ENCODE data around the gene KCNMA1. TPM values are rescaled to one million over a fixed set of nuclear protein-coding genes. Genes with fewer than 3 reads are reported as not detected.

KCNMA1 gene
- polyA plus RNA-seq, 1 donor from 2014 or later = 60.8 TPM

- Histone ChIP-seq H3F3A (ENCODE audit: insufficient read depth, low read length, poor library complexity, severe bottlenecking) (no peaks in the 10 kb centered on the region), H3K9ac (ENCODE audit: low read length) (no peak overlapping the region), H4K20me1 (ENCODE audit: insufficient read depth) (no peaks in the 10 kb centered on the region), H3K27me3 (ENCODE audit: insufficient read depth, low read depth, low read length) (no peaks in the 10 kb centered on the region), H3K36me3 (ENCODE audit: insufficient read depth, low read length) (no peaks in the 10 kb centered on the region), H3K4me3 (ENCODE audit: low read length) (no peak overlapping the region), H3K4me2 (ENCODE audit: low read length) (no peak overlapping the region), H3K79me2 (replicated peaks; ENCODE audit: insufficient read depth, low read length) (no peaks in the 10 kb centered on the region), H3K27ac (ENCODE audit: low read length) (no peak overlapping the region), H2AFZ (ENCODE audit: low read depth, low read length) (no peak overlapping the region), H3K9me3 (ENCODE audit: low read length) (no peaks in the 10 kb centered on the region), H3K9me2 (ENCODE audit: insufficient read depth, low read length) (no peaks in the 10 kb centered on the region)
- no peak for TF ChIP-seq RAD21 (conservative IDR thresholded peaks at IDR 0.05)
- TF ChIP-seq EZH2 (IDR thresholded peaks at IDR 0.05; ENCODE audit: borderline replicate concordance, insufficient read depth, low read length, poor library complexity, severe bottlenecking) = no peak
- no peak for TF ChIP-seq MXI1 (conservative IDR thresholded peaks at IDR 0.05; ENCODE audit: poor library complexity, severe bottlenecking)
- TF ChIP-seq SMC3 (conservative IDR thresholded peaks at IDR 0.05; ENCODE audit: poor library complexity) = no peak
- TF ChIP-seq POLR2AphosphoS5 (IDR thresholded peaks at IDR 0.05) = no peak
Observed at GRCh38 chr10:76981251-76981650, 656.4 kb downstream of the KCNMA1 start.

- H3K27ac ChIP-seq (ENCODE audit: low read length) = peak overlapping the region; percentile 71
- peak overlapping the region; percentile 30 for H3K9ac ChIP-seq (ENCODE audit: low read length)
- H3K4me2 ChIP-seq (ENCODE audit: low read length) = peak overlapping the region; percentile 28
- H3K79me2 ChIP-seq (replicated peaks; ENCODE audit: insufficient read depth, low read length) = no peaks in the 10 kb centered on the region
- TF ChIP-seq MXI1 (conservative IDR thresholded peaks at IDR 0.05; ENCODE audit: poor library complexity, severe bottlenecking) (no peak), EZH2 (IDR thresholded peaks at IDR 0.05; ENCODE audit: borderline replicate concordance, insufficient read depth, low read length, poor library complexity, severe bottlenecking) (no peak), TAF1 (IDR thresholded peaks at IDR 0.05; ENCODE audit: low read depth) (no peak), POLR2AphosphoS5 (IDR thresholded peaks at IDR 0.05) (no peak), RAD21 (conservative IDR thresholded peaks at IDR 0.05) (peak; percentile 24), EP300 (conservative IDR thresholded peaks at IDR 0.05; ENCODE audit: poor library complexity, severe bottlenecking) (peak; percentile 53), SMC3 (conservative IDR thresholded peaks at IDR 0.05; ENCODE audit: poor library complexity) (peak; percentile 19)
- TF ChIP-seq, protein P1, sequence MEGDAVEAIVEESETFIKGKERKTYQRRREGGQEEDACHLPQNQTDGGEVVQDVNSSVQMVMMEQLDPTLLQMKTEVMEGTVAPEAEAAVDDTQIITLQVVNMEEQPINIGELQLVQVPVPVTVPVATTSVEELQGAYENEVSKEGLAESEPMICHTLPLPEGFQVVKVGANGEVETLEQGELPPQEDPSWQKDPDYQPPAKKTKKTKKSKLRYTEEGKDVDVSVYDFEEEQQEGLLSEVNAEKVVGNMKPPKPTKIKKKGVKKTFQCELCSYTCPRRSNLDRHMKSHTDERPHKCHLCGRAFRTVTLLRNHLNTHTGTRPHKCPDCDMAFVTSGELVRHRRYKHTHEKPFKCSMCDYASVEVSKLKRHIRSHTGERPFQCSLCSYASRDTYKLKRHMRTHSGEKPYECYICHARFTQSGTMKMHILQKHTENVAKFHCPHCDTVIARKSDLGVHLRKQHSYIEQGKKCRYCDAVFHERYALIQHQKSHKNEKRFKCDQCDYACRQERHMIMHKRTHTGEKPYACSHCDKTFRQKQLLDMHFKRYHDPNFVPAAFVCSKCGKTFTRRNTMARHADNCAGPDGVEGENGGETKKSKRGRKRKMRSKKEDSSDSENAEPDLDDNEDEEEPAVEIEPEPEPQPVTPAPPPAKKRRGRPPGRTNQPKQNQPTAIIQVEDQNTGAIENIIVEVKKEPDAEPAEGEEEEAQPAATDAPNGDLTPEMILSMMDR (IDR thresholded peaks at IDR 0.05; ENCODE audit: poor library complexity, severe bottlenecking) = no peak
- TF ChIP-seq, protein P2, sequence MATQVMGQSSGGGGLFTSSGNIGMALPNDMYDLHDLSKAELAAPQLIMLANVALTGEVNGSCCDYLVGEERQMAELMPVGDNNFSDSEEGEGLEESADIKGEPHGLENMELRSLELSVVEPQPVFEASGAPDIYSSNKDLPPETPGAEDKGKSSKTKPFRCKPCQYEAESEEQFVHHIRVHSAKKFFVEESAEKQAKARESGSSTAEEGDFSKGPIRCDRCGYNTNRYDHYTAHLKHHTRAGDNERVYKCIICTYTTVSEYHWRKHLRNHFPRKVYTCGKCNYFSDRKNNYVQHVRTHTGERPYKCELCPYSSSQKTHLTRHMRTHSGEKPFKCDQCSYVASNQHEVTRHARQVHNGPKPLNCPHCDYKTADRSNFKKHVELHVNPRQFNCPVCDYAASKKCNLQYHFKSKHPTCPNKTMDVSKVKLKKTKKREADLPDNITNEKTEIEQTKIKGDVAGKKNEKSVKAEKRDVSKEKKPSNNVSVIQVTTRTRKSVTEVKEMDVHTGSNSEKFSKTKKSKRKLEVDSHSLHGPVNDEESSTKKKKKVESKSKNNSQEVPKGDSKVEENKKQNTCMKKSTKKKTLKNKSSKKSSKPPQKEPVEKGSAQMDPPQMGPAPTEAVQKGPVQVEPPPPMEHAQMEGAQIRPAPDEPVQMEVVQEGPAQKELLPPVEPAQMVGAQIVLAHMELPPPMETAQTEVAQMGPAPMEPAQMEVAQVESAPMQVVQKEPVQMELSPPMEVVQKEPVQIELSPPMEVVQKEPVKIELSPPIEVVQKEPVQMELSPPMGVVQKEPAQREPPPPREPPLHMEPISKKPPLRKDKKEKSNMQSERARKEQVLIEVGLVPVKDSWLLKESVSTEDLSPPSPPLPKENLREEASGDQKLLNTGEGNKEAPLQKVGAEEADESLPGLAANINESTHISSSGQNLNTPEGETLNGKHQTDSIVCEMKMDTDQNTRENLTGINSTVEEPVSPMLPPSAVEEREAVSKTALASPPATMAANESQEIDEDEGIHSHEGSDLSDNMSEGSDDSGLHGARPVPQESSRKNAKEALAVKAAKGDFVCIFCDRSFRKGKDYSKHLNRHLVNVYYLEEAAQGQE (IDR thresholded peaks at IDR 0.05; ENCODE audit: borderline replicate concordance) = no peak
- H3K4me3 ChIP-seq (ENCODE audit: low read length) = no peak overlapping the region
- no peaks in the 10 kb centered on the region for H4K20me1 ChIP-seq (ENCODE audit: insufficient read depth)
- H3K9me3 ChIP-seq (ENCODE audit: low read length) = no peaks in the 10 kb centered on the region
- no peak overlapping the region for H2AFZ ChIP-seq (ENCODE audit: low read depth, low read length)
- H3K36me3 ChIP-seq (ENCODE audit: insufficient read depth, low read length) = no peaks in the 10 kb centered on the region
- H3F3A ChIP-seq (ENCODE audit: insufficient read depth, low read length, poor library complexity, severe bottlenecking) = no peaks in the 10 kb centered on the region
- H3K9me2 ChIP-seq (ENCODE audit: insufficient read depth, low read length) = no peaks in the 10 kb centered on the region
- no peaks in the 10 kb centered on the region for H3K27me3 ChIP-seq (ENCODE audit: insufficient read depth, low read depth, low read length)
Observed at GRCh38 chr10:76977901-76978300, 659.7 kb downstream of the KCNMA1 start.

All from neural cell (in vitro differentiated cells).